ENCODE results near the gene OR2C3.

Gene OR2C3

DNA sequence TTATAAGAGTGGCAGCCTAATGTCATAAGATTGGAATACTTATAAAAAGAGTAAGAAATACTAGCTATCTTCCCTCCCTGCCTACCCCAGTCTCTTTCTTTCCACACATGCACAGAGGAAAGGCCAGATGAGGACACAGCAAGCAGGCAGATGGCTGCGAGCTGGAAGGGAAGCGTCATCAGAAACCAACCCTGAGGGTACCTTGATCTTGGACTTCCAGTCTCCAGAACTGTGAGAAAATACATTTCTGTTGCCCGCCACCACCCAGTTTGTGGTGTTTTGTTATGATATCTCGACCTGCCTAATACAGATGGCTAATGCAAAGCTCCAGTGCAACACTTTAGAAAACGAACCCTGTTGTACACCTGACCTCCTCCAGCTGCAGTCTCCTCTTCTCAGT, 2.3 kb upstream of the OR2C3 start:
- Histone ChIP-seq H3K9me2 (replicated peaks; ENCODE audit: low read depth, low read length) (no peaks in the 10 kb centered on the region), H3F3A (ENCODE audit: low read depth) (no peaks in the 10 kb centered on the region), H3K4me1 (ENCODE audit: insufficient read depth, low read length, poor library complexity, severe bottlenecking) (peaks cover 49% of the 10 kb centered on the region), H3K79me2 (ENCODE audit: insufficient read depth, low read length) (no peaks in the 10 kb centered on the region), H3K9ac (ENCODE audit: low read depth, low read length, poor library complexity, severe bottlenecking) (peak overlapping the region; percentile 6), H3K4me3 (ENCODE audit: low read length, poor library complexity, severe bottlenecking) (no peak overlapping the region), H3K27me3 (ENCODE audit: insufficient read depth, low read length, poor library complexity, severe bottlenecking) (no peaks in the 10 kb centered on the region), H3K36me3 (ENCODE audit: insufficient read depth, low read length) (no peaks in the 10 kb centered on the region), H2AFZ (ENCODE audit: low read length) (no peak overlapping the region), H4K20me1 (ENCODE audit: insufficient read depth, low read length, poor library complexity, severe bottlenecking) (no peaks in the 10 kb centered on the region), H3K9me3 (ENCODE audit: insufficient read depth, low read depth, low read length) (0 out of 2 replicates have a peak, but pooled peaks cover 6% of the 10 kb centered on the region), H3K4me2 (ENCODE audit: low read depth, low read length, poor library complexity, severe bottlenecking) (peak overlapping the region; percentile 73)
- TF ChIP-seq EZH2phosphoT487 (IDR thresholded peaks at IDR 0.05; ENCODE audit: borderline replicate concordance) = no peak
- TF ChIP-seq, protein P1, sequence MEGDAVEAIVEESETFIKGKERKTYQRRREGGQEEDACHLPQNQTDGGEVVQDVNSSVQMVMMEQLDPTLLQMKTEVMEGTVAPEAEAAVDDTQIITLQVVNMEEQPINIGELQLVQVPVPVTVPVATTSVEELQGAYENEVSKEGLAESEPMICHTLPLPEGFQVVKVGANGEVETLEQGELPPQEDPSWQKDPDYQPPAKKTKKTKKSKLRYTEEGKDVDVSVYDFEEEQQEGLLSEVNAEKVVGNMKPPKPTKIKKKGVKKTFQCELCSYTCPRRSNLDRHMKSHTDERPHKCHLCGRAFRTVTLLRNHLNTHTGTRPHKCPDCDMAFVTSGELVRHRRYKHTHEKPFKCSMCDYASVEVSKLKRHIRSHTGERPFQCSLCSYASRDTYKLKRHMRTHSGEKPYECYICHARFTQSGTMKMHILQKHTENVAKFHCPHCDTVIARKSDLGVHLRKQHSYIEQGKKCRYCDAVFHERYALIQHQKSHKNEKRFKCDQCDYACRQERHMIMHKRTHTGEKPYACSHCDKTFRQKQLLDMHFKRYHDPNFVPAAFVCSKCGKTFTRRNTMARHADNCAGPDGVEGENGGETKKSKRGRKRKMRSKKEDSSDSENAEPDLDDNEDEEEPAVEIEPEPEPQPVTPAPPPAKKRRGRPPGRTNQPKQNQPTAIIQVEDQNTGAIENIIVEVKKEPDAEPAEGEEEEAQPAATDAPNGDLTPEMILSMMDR (conservative IDR thresholded peaks at IDR 0.05; ENCODE audit: low read length) = no peak

DNA sequence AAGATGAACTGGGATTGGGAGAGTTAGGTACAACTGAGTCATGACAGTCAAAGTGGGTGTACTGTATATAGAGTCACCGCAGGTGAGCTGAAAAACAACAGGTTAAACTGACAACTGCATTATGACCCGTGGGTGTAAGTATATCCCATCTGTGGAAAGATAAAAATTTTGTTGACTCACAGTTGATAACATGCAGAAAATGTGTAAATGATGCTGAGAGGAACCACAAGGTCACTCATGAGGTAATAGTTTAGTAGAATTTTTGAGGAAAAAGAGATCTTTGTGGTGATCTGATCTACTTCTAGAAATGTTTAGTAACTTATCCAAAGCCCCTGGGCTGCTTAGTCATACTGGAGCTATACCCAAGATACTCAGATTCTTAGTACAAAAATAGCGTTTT, 838 bp downstream of the OR2C3 start:
- no peaks in the 10 kb centered on the region for H3K27me3 ChIP-seq (ENCODE audit: insufficient read depth, low read length, poor library complexity, severe bottlenecking)
- peaks cover 25% of the 10 kb centered on the region for H3K4me1 ChIP-seq (ENCODE audit: insufficient read depth, low read length, poor library complexity, severe bottlenecking)
- TF ChIP-seq, protein P1 (conservative IDR thresholded peaks at IDR 0.05; ENCODE audit: low read length) = no peak
- TF ChIP-seq EZH2phosphoT487 (IDR thresholded peaks at IDR 0.05; ENCODE audit: borderline replicate concordance) = no peak
- no peaks in the 10 kb centered on the region for H4K20me1 ChIP-seq (ENCODE audit: insufficient read depth, low read length, poor library complexity, severe bottlenecking)
- H2AFZ ChIP-seq (ENCODE audit: low read length) = no peak overlapping the region
- no peaks in the 10 kb centered on the region for H3K36me3 ChIP-seq (ENCODE audit: insufficient read depth, low read length)
- no peaks in the 10 kb centered on the region for H3K79me2 ChIP-seq (ENCODE audit: insufficient read depth, low read length)
- 0 out of 2 replicates have a peak, but pooled peaks cover 6% of the 10 kb centered on the region for H3K9me3 ChIP-seq (ENCODE audit: insufficient read depth, low read depth, low read length)
- H3K4me3 ChIP-seq (ENCODE audit: low read length, poor library complexity, severe bottlenecking) = no peak overlapping the region
- no peak overlapping the region for H3K4me2 ChIP-seq (ENCODE audit: low read depth, low read length, poor library complexity, severe bottlenecking)
- no peaks in the 10 kb centered on the region for H3K9me2 ChIP-seq (replicated peaks; ENCODE audit: low read depth, low read length)
- H3F3A ChIP-seq (ENCODE audit: low read depth) = no peaks in the 10 kb centered on the region
- no peak overlapping the region for H3K9ac ChIP-seq (ENCODE audit: low read depth, low read length, poor library complexity, severe bottlenecking)

DNA sequence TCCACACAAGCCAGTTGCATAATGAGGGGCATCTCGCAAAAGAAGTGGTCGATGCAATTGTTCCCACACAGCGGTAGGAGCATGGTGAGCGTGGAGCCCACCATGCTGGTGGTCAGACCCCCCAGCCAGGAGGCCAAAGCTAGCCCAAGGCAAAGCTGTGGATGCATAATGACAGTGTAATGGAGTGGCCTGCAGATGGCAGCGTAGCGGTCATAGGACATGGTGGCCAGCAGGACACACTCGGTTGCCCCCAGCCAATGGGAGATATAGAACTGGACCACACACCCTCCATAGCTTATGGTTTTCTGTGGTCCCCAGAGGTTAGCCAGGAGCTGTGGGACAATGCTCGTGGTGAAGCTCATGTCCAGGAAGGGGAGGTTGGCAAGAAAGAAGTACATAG, 4.3 kb downstream of the OR2C3 start:
- Histone ChIP-seq H2AFZ (ENCODE audit: low read length) (no peak overlapping the region), H3K9me2 (replicated peaks; ENCODE audit: low read depth, low read length) (no peaks in the 10 kb centered on the region), H3K79me2 (ENCODE audit: insufficient read depth, low read length) (no peaks in the 10 kb centered on the region), H3K4me1 (ENCODE audit: insufficient read depth, low read length, poor library complexity, severe bottlenecking) (peaks cover 12% of the 10 kb centered on the region), H3K36me3 (ENCODE audit: insufficient read depth, low read length) (no peaks in the 10 kb centered on the region), H3K4me3 (ENCODE audit: low read length, poor library complexity, severe bottlenecking) (no peak overlapping the region), H3K9me3 (ENCODE audit: insufficient read depth, low read depth, low read length) (no peaks in the 10 kb centered on the region), H3K9ac (ENCODE audit: low read depth, low read length, poor library complexity, severe bottlenecking) (no peak overlapping the region), H3F3A (ENCODE audit: low read depth) (no peaks in the 10 kb centered on the region), H4K20me1 (ENCODE audit: insufficient read depth, low read length, poor library complexity, severe bottlenecking) (no peaks in the 10 kb centered on the region), H3K27me3 (ENCODE audit: insufficient read depth, low read length, poor library complexity, severe bottlenecking) (no peaks in the 10 kb centered on the region), H3K4me2 (ENCODE audit: low read depth, low read length, poor library complexity, severe bottlenecking) (no peak overlapping the region)
- no peak for TF ChIP-seq EZH2phosphoT487 (IDR thresholded peaks at IDR 0.05; ENCODE audit: borderline replicate concordance)
- TF ChIP-seq, protein P1 (conservative IDR thresholded peaks at IDR 0.05; ENCODE audit: low read length) = peak; percentile 68

Measured in Loucy (cell line).